Fibroblast of lung (primary cell): ENCODE data around the gene SDHB. TPM values are rescaled to one million over a fixed set of nuclear protein-coding genes. Genes with fewer than 3 reads are reported as not detected.

ENCODE experiments used
- DNase-seq, 2 donors: peaks; one replicate each; pipeline versions ENCODE4 v3.0.0 to v3.0.0-alpha.2; 2010; ENCODE audit warnings: low read depth in 2 of 2
- H2AFZ ChIP-seq: 2 replicates; pipeline ENCODE4 v1.5.1; 2012; ENCODE audit warnings: low read length, control low read depth, inconsistent platforms
- H3K27ac ChIP-seq: 2 replicates; pipeline ENCODE4 v1.5.1; 2011; ENCODE audit warnings: low read length, control low read depth; ENCODE audit not compliant: insufficient read depth
- H3K27me3 ChIP-seq: 2 replicates; pipeline ENCODE4 v1.5.1; 2011; ENCODE audit warnings: mild to moderate bottlenecking, low read length; ENCODE audit not compliant: control insufficient read depth, insufficient read depth
- H3K36me3 ChIP-seq: 2 replicates; pipeline ENCODE4 v1.5.1; 2011; ENCODE audit warnings: low read length; ENCODE audit not compliant: control insufficient read depth, insufficient read depth
- H3K4me1 ChIP-seq: 2 replicates; pipeline ENCODE4 v1.5.1; 2011; ENCODE audit warnings: low read length; ENCODE audit not compliant: control insufficient read depth, insufficient read depth; ENCODE audit errors: extremely low read depth
- H3K4me2 ChIP-seq: 2 replicates; pipeline ENCODE4 v1.5.1; 2011; ENCODE audit warnings: low read length, control low read depth; ENCODE audit not compliant: insufficient read depth; ENCODE audit errors: extremely low read depth
- H3K4me3 ChIP-seq, 4 experiments: fragments of 200-600 bp in 1 of 4; sonication (generic) in 1 of 4; replicated peaks in 1 of 4; 2 replicates each; pipeline ENCODE4 v1.5.1; 2011 to 2016; ENCODE audit warnings: low read length in 4 of 4, low read depth in 3 of 4, mild to moderate bottlenecking in 3 of 4, control low read depth in 2 of 4, inconsistent platforms in 1 of 4, mixed read lengths in 1 of 4; ENCODE audit not compliant: insufficient read depth in 1 of 4; ENCODE audit errors: control extremely low read depth in 1 of 4
- H3K79me2 ChIP-seq: 2 replicates; pipeline ENCODE4 v1.5.1; 2012; ENCODE audit warnings: mild to moderate bottlenecking, low read length, inconsistent platforms; ENCODE audit not compliant: control insufficient read depth, insufficient read depth
- H3K9ac ChIP-seq: 2 replicates; pipeline ENCODE4 v1.5.1; 2011; ENCODE audit warnings: mild to moderate bottlenecking, low read length, control low read depth; ENCODE audit not compliant: insufficient read depth
- H3K9me3 ChIP-seq: 2 replicates; pipeline ENCODE4 v1.5.1; 2012; ENCODE audit warnings: low read depth, low read length; ENCODE audit not compliant: control insufficient read depth, insufficient read depth
- H4K20me1 ChIP-seq: 2 replicates; pipeline ENCODE4 v1.5.1; 2011; ENCODE audit warnings: low read length; ENCODE audit not compliant: control insufficient read depth, insufficient read depth; ENCODE audit errors: extremely low read depth
- EZH2 ChIP-seq: IDR thresholded peaks from 2 replicates; pipeline ENCODE4 v1.5.1; 2012; ENCODE audit warnings: low read length, control low read depth, mild to moderate bottlenecking; ENCODE audit errors: missing control alignments
- polyA plus RNA-seq, 2 donors: library from polyadenylated mRNA; depleted of rRNA in 1 of 2; stranded (reverse) in 1 of 2; unstranded in 1 of 2; fragments of >200 nt; gene quantifications; 2 replicates each; pipeline ENCODE4 v1.2.1, GENCODE V29; 2011 to 2012; ENCODE audit warnings: missing spikeins in 1 of 2
- total RNA-seq: library from RNA; depleted of rRNA; stranded (reverse); fragments of >200 nt; gene quantifications from 2 replicates; pipeline ENCODE4 v1.2.1, GENCODE V29; 2014
- TF ChIP-seq, protein P1 (sequence below), 2 donors: IDR thresholded peaks in 1 of 2; conservative IDR thresholded peaks in 1 of 2; 1 replicate in 1 of 2; 2 replicates in 1 of 2; pipeline ENCODE4 v1.5.1; 2011 to 2012; ENCODE audit warnings: low read length in 2 of 2, control low read depth in 1 of 2, inconsistent platforms in 1 of 2, low read depth in 1 of 2, mild to moderate bottlenecking in 1 of 2

The SDHB gene
- total and polyA plus RNA-seq, 2 donors (not counting 1 experiment from before 2014, with no cell fraction given): 136 to 170 TPM

GRCh38 chr1:17047924-17048323, 5.9 kb downstream of the SDHB start:
- no peak for DNase-seq
- no peak overlapping the region for H3K9ac ChIP-seq
- H3K27ac ChIP-seq: no peak overlapping the region
- H3K36me3 ChIP-seq: peaks cover 10% of the 10 kb centered on the region
- peaks cover 2% of the 10 kb centered on the region for H3K4me1 ChIP-seq
- no peaks in the 10 kb centered on the region for H3K27me3 ChIP-seq
- peaks cover 35% of the 10 kb centered on the region for H3K79me2 ChIP-seq
- H2AFZ ChIP-seq: no peak overlapping the region
- H3K4me2 ChIP-seq: no peak overlapping the region
- TF ChIP-seq, protein P1, sequence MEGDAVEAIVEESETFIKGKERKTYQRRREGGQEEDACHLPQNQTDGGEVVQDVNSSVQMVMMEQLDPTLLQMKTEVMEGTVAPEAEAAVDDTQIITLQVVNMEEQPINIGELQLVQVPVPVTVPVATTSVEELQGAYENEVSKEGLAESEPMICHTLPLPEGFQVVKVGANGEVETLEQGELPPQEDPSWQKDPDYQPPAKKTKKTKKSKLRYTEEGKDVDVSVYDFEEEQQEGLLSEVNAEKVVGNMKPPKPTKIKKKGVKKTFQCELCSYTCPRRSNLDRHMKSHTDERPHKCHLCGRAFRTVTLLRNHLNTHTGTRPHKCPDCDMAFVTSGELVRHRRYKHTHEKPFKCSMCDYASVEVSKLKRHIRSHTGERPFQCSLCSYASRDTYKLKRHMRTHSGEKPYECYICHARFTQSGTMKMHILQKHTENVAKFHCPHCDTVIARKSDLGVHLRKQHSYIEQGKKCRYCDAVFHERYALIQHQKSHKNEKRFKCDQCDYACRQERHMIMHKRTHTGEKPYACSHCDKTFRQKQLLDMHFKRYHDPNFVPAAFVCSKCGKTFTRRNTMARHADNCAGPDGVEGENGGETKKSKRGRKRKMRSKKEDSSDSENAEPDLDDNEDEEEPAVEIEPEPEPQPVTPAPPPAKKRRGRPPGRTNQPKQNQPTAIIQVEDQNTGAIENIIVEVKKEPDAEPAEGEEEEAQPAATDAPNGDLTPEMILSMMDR (conservative IDR thresholded peaks at IDR 0.05 in 1 of 2, IDR thresholded peaks at IDR 0.05 in 1 of 2; ENCODE audit: low read depth in 1 of 2, low read length in 2 of 2): no peak
- TF ChIP-seq EZH2: no peak
- no peak overlapping the region for H3K4me3 ChIP-seq
- H3K9me3 ChIP-seq: no peaks in the 10 kb centered on the region
- H4K20me1 ChIP-seq: no peaks in the 10 kb centered on the region

DNA sequence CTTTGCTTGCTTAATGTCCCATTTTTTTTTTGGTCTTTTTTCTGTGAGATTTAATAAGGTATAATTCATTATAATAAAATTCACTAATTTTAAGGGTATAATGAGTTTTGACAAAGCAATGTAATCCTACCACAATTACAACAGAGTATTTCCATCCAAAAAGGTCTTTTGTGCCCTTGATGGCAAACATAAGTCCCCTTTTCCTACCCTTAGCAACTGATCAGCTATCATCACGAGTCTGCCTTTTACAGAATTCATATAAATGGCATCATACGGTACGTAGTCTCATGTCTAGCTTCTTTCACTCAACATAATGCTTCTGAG, 7.5 kb downstream of the SDHB start:
- Histone ChIP-seq H3K4me1 (no peaks in the 10 kb centered on the region), H3K36me3 (peaks cover 10% of the 10 kb centered on the region), H3K4me2 (peak overlapping the region; percentile 71), H3K27ac (no peak overlapping the region), H3K27me3 (no peaks in the 10 kb centered on the region), H2AFZ (no peak overlapping the region), H3K9ac (no peak overlapping the region), H3K9me3 (no peaks in the 10 kb centered on the region), H3K79me2 (peaks cover 23% of the 10 kb centered on the region), H3K4me3 (no peak overlapping the region), H4K20me1 (no peaks in the 10 kb centered on the region)
- no peak for DNase-seq
- TF ChIP-seq, protein P1 (conservative IDR thresholded peaks at IDR 0.05 in 1 of 2, IDR thresholded peaks at IDR 0.05 in 1 of 2; ENCODE audit: low read depth in 1 of 2, low read length in 2 of 2): no peak
- TF ChIP-seq EZH2: no peak

GRCh38 chr1:17045634-17046333, 8.0 kb downstream of the SDHB start:
- Histone ChIP-seq H2AFZ (peak overlapping the region; percentile 55), H3K4me2 (peak overlapping the region; percentile 71), H3K79me2 (peaks cover 19% of the 10 kb centered on the region), H3K4me3 (peak overlapping the region; percentile 29 to 51 (median 30)), H4K20me1 (no peaks in the 10 kb centered on the region), H3K4me1 (no peaks in the 10 kb centered on the region), H3K27ac (peak overlapping the region; percentile 43), H3K27me3 (no peaks in the 10 kb centered on the region), H3K36me3 (peaks cover 10% of the 10 kb centered on the region), H3K9me3 (no peaks in the 10 kb centered on the region), H3K9ac (no peak overlapping the region)
- DNase-seq: peak; percentile 64 to 80
- TF ChIP-seq, protein P1 (conservative IDR thresholded peaks at IDR 0.05 in 1 of 2, IDR thresholded peaks at IDR 0.05 in 1 of 2; ENCODE audit: low read depth in 1 of 2, low read length in 2 of 2): peak; percentile 61 to 73
- TF ChIP-seq EZH2: no peak
